HG02973 (cell line): ENCODE measurements around the gene CHAT.

Experiments
- ATAC-seq: cut with Tn5 transposase; IDR thresholded peaks from one replicate; pipeline ENCODE4 v1.9.1; 2021; ENCODE audit warnings: moderate library complexity; ENCODE audit not compliant: unreplicated experiment

Gene CHAT

DNA sequence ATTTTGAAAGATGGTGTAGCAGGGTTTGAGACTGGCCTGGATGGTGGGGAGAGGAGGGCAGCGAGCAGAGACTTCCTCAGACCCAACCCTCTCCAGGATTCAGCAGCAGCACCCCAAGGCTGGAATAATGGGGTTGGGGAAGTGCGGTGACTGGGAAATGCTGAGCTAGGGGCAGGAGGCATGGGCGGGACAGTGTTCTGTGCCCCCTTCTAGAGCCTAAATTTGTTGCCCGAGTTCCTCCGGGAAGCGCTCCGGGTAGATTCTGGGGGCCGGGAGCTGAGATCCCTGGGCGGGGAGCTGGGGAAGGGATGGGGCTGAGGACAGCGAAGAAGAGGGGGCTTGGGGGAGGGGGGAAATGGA is at the start of gene CHAT:
Gene CHAT, plus strand, starts transcription at position 156 of the 360 bp plus-strand sequence. Its CDS starts 153 bp downstream, at position 309.
- no peak for ATAC-seq

DNA sequence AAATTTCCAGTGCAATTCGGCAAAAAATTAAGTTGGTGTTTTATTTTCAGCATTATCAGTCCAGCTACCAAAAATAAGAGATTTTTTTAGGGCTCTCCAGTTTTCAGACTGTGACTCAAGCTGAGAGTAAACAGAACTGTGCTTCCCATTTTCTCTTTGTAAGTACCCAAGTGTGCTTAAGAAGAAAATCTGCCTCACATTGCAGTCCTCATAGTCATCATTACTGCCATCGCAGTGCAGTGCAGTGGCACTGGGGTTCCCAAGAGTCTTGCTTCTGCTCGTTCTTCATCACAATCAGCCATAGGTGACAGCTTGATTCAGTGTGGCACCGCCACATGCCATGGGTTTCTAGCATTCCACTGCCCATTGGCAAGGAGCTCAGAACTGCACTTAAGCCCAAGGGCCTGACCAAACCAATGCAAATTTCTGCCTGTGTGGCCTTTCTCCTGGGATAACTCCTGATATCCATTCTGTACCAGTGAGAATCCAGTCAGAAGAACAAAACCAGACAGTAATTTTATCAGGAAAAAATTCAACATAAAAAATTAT is 49.3 kb upstream of the CHAT start:
- no peak for ATAC-seq

DNA sequence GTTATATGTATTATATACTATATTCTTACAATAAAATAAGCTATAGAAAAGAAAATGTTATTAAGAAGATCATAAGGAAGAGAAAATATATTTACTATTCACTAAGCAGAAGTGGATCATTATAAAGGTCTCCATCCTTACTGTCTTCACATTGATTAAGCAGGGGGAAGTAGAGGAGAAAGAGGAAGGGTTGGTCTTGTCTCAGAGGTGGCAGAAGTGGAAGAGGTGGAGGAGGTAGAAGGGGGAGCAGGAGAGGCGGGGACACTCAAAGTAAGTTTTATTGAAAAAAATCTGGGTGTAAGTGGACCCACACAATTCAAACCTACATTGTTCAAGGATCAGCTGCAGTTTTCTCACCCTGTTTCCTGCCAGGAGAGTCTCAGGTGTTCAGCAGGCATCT is 46.0 kb upstream of the CHAT start:
- ATAC-seq, result no peak

DNA sequence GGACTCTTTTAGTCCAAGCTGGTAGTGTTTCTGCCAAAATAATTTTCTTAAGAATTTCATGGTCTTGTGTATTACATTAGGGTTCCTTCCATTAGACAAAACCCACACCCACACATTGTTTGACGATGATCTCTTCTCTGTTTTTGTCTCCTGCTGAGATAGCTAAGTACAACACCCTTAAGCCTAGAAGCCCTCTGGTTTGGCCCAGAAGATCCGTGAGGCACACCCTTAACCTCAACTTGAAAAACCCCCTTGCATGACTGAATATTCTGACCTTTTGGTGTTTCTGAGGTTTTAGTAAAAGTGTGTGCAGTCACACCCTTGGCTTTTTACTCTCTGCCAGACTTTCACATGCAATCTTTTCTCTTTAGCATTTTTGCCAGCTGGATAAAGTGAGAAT is 45.6 kb upstream of the CHAT start:
- peak; percentile 68 for ATAC-seq

DNA sequence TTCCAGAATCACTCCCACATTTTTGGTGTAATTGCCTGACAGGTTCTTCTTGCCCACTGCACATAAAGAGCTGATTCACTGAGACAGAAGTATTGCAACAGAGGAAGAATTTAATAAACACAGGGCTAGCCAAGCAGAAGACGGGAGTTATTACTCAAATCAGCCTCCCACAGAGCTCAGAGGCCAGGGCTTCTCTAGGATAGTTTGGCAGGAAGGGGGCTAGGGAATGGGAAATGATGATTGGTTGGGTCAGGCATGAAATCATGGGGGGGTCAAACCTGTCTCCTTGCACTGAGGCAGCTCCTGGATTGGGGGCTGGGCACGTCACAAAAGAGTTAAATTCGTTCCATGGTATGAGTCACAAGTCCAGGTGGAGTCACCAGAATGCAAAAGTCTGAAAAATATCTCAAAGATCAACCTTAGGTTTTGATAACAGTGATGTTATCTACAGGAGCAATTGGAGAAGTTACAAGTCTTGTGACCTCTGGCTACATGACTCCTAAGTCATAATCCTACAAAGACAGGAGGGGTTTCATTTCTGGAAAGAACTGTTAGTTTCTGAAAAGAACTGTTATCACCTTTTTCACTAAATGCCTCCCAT is 44.7 kb upstream of the CHAT start:
- ATAC-seq, result no peak

DNA sequence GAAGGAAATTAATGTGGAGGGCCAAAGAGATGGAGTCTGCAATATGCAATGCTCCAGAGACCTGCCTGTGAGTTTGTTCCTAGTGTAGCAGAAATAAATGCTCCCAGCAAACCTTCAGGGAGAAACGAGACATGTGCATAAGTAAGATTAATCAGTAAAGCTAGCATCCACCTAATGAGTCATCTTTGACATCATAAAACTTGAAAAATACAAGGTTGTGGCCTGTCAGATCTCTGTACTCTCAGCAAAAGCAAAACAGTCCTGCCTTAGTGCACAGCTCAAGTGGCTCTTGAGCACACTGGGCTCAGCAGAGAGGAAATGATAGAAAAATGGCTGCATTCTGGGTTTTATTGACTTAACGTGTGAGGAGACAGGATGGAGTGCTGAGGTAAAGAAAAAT is 42.4 kb upstream of the CHAT start:
- no peak for ATAC-seq

DNA sequence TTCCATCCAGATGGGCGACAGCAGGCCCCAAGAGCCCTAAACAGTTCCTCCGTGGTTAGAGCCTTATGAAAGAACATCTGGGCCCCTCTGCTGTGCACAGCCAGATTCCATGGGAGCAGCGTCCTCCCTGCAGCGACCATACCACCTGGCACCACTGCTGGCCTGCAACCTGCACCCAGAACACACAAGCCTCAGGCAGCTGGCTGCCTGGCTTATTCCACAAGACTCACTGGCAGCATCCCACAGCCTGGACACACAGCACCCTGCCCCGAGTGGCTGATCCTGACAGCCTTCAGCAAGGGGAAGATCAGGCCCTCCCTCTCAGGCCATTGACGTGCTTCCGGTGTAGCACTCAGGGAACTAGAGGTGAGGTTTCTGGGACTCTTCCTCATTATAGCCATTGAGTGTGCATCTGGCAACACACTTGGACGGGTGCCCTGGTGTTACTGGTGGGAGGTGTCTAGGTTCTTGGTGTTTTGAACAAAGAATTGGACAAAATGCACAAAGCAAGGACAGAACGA is 41.2 kb upstream of the CHAT start:
- ATAC-seq, result no peak

DNA sequence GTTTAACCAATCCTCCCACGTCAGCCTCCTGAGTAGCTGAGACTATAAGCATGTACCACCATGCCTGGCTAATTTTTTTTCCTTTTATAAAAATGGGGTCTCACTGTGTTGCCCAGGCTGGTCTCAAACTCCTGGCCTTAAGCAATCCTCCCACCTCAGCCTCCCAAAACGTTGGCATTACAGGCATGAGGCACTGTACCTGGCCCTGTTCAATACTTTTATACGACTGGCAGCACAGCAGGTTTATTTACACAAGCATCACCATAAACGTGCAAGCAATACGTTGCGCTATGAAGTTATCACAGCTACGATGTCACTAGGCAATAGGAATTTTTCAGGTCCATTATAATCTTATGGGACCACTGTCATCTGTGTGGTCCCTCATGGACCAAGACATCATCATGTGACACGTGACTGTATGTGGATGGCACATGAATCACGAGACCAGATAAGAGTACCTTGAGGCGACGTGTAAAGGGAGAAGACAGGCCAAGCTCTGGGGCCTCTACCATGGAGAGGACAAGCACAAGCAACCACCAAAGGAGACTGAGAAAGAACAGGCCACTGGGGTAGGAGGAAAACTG is 38.3 kb upstream of the CHAT start:
- no peak for ATAC-seq

DNA sequence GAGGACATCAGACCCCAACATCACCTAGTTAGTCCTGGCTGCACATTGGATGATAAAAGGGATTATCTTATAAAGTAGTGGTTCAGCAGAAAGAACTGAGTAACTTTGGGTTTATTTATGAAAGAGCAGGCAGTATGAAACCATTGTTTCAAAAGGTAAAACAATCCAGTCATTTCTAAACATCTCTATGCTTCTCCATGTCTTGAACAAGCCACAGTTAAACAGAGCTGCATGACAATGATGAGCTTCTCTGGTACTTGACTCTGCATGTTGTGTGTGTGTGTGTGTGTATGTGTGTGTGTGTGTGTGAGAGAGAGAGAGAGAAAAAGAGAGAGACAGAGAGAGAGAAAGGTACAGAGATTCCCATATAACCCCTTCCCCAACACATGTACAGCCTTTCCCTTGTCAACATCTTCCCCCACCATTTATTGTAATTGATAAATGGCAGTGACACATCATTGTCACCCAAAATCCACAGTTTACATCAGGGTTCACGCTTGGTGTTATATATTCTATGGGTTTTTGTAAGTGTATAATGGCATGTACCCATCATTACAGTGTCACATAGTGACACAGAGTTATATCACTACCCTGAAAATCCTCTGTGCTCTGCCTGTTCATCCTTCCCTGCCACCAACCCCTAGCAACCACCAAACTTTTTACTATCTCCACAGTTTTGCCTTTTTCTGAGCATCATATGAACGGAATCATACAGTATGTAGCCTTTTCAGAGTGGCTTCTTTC is 36.5 kb upstream of the CHAT start:
- no peak for ATAC-seq

DNA sequence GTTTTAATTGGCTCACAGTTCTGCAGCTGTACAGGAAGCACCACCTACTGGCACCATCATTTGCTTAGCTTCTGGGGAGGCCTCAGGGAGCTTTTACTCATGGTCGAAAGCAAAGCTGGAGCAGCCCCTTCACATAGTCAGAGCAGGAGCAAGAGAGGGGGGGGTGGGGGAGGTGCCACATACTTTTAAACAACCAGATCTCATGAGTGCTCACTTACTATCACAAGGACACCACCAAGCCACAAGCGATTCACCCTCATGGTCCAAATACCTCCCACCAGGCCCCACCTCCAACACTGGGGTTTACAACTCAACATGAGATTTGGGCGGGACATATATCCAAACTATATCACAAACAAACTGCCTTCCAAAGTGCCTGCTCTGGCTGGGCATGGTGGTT is 35.4 kb upstream of the CHAT start:
- no peak for ATAC-seq

DNA sequence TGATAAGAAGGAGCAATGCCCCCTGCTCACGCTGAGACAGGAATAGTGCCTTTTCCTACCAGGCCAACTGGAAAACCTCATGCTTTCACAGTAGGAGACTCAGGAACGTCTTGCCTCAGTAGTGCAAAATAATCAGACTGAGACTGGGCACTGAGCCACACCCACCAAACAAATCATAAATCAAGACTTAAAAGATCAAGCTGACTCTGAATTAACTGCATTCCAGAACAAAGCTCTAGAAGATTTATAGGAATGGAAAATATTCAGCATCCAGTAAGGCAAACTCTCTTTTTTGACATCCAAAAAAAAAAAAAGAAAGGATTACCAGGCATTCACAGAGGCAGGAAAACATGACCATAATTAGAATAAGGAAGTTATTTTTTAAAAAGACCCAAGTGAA is 34.2 kb upstream of the CHAT start:
- no peak for ATAC-seq

DNA sequence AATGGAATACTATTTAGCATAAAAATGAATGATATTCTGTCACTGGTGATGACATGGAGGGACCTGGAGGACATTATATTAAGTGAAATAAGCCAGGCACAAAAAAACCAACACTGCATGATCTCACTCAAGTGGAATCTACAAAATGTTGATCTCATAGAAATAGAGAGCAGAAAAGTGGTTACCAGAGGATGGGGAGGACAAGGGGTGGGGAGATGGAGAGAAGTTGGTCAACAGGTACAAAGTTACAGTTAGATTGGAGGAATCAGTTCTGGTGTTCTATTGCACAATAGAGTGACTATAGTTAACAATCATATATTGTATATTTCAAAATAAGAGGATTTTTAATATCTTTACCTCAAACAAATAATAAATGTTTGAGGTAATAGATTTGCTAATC is 28.4 kb upstream of the CHAT start:
- no peak for ATAC-seq

DNA sequence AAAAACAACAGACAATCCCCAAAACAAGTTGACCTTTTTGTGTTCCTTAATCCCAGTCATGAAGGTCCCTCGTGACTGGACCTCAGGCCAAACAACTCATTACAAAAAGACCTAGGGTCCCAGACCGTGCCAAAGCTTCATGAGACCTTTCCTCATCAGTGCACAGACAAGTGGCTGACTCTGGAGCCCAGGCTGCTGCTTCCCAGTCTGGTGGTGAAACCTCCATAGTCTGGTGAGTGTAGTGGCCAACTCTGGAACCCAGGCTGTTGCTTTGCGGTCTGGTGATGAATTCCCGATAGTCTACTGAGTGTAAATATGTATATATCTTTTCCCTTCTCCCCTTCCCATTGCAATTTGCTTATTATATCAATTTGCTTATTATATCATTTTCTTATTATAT is 25.9 kb upstream of the CHAT start:
- ATAC-seq, result no peak

DNA sequence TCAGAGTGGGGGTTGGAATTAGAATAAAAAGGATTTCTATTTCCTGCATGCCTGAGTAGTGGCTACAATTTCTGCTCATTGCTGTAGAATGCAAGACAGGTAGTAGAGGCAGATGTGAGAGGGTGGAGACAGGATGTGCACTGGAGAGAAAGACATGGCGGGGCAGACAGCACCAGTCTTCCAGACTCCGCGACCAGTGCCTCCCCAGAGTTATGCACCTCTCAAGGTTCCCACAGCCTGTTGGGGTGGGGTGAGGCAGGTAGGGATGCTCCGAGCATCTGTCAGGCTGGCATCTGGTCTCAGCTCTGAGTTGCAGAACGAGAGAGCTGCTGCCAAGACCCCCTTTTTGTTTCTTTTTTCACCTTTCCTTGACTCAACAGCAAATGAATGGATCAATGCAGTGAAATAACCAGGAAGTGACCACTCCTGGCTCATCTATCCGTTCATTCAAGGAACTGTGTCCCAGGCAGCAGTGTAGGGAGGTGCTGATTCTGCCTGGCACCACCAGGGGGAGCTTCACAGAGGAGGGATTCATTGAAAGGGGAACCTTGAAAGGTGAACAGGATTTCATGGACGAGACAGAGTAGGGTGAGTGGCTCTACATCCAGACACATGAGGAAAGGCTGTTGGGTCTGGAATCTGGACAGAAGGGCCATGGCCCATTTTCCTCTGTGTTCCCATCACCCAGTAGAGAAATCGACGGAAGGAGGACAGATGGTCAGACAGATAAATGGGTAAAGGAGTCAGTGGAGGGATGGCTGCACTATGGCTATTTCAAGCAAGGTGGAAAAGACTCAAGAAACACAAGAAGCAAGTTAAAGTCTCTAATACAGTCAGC is 20.9 kb upstream of the CHAT start:
- peak; percentile 71 for ATAC-seq

DNA sequence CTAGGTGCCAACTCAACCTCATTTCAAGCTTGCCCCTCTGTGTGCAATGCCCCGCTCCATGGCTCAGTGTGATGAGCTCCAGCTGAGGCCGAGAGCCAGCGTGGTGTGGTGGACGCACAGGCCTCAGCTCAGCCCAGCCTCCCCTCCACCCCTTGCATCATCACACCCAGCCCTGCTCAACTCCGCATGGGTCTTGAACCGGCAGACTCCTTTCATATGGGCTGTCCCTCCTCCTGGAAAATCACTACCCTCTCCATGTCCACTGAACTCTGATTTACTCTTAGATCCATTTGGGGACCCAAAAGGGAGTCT is 20.3 kb upstream of the CHAT start:
- no peak for ATAC-seq

DNA sequence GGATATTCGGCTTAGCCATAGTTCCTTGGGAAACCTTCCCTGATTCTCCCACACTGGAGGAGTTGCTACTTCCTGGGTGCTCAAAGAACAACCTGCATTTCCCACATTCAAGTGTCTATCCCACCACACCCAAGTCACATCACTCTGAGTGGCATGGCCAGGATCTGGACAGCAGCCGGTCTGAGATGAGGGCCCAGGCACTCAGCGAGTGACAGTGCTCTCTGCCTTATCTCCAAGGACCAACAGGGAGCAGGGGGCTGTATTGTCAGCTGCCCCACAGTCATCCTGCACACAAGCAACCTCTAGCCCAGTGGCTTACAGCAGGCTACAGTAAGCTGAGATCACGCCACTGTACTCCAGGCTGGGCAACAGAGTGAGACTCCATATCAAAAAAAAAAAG is 19.8 kb upstream of the CHAT start:
- no peak for ATAC-seq

DNA sequence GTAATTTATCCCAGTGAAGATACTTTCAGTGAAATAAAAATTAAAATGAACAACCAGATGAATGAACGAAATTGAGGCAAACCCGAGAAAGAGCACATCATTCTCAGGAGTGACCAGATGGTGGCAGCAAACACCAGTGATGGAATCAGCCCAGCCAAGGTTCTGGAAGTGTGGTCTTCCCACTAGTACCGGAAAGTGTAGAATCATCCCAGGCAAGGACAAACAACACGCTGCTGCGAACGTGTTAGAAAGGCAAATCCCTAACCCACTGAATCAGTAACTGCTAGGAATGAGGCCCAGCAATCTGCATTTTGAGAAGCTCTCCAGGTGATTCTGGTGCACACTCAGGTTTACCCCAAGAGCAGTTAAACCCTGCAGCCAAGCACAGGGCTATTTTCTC is 19.2 kb upstream of the CHAT start:
- ATAC-seq, result no peak

DNA sequence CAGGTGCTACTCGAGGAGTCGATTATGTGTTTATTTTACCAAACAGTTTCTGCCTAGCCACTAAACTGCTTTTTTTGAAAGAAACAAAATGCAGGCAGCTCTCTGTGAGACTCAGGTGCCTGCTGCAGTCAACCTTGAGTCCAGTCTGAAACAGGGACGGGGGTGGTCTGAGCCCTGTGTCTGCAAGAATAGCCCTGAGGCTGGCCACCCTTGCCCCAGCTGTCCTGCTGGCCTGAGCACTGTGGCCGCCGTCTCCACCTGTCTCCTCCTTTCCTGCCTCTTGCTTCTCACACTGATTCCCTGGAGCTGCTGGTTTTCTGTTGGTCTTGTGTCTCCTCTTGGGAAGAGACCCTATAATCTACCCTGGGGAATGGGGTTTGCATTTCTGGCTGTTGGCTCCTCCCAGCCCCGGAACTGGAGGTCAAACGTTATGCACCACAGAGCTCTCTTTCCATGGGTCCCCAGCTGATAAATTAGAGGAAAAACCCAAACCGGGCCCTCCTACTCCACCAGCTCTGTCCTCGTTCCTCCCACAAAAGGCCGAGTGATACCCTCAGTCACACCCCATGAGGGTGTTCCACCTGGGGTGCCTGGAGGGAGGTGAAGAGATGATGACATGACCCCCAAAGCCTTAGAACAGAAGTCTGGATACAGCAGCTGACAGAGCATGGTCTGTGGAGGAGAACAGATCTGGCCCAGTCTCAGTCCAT is 18.7 kb upstream of the CHAT start:
- no peak for ATAC-seq

DNA sequence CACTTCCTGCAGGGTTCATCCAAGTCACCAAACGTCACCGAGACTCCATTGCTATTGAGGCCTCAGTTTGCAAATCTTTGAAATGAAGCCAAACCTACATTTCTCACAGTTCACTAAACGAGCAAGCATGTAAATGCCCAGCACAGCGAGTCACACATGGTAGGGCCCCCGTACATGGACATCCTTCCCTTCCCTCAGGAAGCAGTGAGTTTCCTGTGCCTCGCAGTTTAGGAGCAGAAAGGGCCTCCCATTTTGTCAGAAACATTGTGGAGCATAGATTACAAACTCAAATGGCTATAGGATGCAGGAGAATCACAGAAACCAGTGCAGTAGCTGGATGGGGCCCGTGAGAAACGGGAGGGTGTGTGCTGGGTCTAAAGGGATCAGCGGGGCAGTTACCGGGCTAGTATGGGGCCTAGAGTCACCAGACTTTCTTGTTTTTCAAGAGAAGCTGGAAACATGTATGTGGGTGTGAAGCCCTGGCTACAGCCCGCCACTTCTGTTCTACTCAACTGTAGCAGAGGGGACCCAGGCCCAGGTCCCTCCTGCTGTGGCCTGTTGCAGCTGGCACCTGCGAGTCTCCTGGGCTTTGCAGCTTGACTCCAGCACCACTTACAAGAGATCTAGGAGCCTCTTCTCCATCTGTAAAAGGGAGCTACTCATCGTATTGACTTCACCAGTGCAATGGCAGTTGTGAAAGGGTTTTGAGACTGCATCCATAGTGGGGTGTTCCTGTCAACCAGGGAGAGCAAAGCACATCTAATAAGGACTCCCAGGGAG is 17.9 kb upstream of the CHAT start:
- no peak for ATAC-seq

DNA sequence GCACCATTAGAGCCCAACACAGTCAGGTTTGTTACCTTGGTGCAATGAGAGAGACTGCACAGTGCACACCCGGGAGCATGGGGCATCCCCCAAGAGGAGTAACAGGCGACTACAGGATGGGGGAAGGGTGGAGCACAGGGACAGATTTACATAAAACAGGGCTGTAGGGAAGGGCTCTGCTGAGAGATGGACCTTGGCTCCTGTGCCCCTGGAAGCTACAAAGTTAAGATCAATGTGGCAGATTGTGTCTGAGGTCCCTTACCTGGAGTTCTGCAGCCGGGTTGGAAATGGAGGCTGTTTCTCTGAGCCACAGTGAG is 17.4 kb upstream of the CHAT start:
- no peak for ATAC-seq
